Hematopoietic multipotent progenitor cell (in vitro differentiated cells): Measurements from ENCODE around the gene ARHGEF3. TPM values are rescaled to one million over a fixed set of nuclear protein-coding genes. Genes with fewer than 3 reads are reported as not detected.

Source experiments
- DNase-seq, 3 donors: peaks; one replicate each; pipeline ENCODE4 v3.0.0-alpha.2; 2011 to 2015; ENCODE audit warnings: low read depth in 2 of 3, low spot score in 2 of 3
- total RNA-seq: library from RNA; depleted of rRNA; stranded (reverse); fragments of >200 nt; gene quantifications from one replicate; pipeline ENCODE4 v1.2.3, GENCODE V29; 2012

The ARHGEF3 gene
- total RNA-seq, 1 donor = 21.0 TPM

DNA sequence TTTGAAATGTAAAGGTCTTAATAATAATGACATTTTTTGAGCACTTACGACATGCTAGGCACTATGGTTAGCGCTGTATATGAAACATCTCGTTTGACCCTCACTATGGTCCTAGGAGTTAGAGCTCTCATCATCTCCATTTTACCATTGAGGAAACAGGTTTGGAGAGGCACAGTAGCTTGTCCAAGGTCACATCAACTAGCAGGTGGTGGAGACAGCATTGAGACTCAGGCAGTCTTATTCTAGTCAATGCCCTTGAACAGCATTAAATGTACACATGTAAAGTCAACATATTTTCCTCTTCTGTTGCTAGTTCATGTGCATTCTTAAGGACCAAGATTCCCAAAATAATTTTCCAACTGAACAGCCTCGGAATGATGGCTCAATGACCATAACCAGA, 4.8 kb downstream of the ARHGEF3 start:
- DNase-seq = no peak

DNA sequence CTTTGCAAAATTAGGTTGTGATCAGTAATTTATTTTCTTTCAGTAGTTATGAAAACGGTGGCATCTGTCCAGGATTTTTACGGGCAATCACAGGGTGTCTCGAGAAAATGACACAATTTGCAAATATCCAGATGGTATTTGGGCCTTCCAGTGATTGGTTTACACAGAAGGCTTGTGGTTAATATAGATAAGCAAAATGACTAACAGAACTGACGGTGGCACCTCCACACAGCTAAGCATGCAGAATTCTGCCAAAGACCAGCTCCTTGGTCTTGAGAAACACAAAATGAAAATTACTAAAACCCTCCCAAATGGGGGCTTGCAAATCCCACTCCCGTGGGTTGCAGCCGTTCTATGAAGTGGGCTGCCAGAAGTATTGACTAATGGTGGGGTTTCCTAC, 5.5 kb downstream of the ARHGEF3 start:
- peak in 1 of 3 donors; percentile 54 for DNase-seq

DNA sequence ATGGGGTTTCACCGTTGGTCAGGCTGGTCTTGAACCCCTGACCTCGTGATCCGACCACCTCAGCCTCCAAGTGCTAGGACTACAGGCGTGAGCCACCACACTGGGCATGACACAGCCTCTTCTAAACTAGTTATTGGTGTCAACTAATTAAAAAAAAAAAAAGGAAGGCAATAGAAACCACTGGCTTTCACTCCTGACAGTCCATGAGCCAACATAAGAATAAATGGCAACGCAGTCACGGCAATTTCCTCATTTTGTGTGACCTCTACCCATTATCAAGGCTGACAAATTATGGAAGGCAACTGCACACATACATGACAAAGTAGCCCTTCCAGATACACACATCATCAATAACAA, 5.9 kb downstream of the ARHGEF3 start:
- peak in 1 of 3 donors; percentile 49 for DNase-seq

DNA sequence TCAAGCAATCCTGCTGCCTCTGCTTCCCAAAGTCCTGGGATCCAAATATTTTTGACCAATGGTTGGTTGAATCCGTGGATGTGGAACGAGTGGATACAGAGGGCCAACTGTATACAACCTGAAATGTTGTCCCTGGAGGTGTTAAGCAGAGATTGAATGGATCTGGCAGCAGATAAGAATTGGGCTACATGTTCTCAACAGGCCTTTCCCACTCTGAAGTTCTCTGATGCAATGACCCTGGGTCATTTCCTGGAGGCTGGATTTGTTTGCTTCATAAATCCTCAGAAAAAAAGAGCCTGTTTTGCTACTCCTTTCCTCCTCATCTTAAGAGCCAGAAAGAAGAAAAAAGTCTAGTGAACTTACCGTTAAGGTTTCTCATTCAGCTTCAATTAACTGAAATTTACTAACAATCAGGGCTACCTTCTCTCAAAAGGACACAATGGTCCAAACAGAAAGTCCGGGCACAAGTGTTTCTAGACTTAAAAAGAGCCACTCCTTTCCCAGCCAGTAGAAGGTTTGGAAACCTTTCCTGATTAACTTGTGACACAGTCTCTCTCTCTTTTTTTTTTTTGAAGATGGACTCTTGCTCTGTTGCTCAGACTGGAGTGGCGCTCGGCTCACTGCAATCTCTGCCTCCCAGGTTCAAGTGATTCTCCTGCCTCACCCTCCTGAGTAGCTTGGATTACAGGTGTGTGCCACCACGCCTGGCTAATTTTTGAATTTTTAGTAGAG, 6.5 kb downstream of the ARHGEF3 start:
- no peak for DNase-seq

DNA sequence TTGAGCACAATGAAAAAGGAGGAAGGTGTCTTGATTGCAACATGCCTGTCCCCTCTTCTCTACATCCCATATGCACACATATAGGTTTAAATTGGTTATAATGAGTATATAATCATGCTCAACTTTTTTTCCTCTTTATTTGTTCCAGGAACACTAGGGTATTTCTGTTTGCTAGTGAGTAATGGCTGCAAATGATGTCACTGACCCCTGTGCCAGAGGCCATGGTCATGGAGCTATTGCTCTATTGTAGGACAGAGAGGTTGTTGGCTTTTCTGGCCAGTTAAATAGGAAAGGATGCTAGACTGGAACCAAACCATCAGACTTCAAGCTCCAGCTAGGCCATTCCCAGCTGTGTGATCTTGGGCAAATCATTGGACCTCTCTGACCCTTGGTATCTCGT, 9.6 kb downstream of the ARHGEF3 start:
- DNase-seq = no peak

DNA sequence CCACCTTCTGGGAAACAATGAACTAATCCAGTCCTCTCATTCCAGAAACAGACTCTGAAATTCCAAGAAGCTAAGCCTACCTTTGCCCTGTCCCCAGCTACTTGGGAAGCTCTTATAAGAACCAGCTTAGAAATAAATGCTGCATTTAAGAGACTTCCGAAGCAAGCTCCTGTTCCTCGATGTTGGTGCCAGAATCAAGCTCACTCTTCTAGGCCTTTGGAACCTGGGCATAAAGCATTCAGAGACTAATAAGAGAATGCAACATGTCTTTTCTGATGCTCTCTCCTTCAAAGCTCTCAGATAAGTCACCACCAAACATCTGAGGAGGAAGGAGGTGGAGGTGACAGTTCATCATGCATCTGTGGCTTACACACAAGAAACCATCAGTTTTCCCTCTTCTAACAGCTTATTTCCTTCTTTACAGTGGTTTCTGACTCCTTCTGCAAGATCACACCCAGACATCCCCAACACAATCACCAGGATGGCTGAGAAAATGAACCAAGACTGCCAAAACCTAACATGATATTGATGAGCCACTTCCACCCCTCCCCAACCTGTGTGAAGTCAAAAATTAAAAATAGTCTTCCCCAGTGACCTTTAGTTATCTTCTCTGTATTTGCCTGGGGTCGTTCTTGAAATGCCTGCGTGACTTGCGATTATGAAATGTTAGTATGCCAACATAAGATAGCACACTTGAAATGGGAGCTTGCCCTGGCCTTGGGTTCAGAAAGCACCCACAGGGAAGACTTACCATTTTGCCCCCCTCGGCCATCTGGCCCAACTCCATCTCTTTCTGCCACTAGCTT, 11.5 kb downstream of the ARHGEF3 start:
- DNase-seq = peak in 1 of 3 donors; percentile 54

DNA sequence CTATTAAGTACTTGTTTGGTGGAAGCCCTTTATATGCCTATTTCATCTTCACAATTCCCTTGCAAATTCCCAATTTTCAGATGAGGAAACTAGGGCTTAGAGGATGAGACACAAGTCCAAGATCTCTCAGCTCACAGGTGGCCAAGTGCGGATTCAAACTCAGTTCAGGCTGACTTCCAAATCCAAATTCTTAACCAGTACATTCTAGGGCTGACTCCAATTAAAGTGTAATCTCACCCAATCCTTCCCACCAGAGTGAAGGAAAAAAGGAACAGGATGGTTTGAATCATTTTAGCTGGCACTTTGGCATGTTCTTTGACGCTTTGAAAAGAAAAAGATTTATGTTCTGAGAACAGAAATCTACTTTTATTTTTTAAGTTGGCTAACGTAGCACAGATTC, 12.7 kb downstream of the ARHGEF3 start:
- DNase-seq = no peak

DNA sequence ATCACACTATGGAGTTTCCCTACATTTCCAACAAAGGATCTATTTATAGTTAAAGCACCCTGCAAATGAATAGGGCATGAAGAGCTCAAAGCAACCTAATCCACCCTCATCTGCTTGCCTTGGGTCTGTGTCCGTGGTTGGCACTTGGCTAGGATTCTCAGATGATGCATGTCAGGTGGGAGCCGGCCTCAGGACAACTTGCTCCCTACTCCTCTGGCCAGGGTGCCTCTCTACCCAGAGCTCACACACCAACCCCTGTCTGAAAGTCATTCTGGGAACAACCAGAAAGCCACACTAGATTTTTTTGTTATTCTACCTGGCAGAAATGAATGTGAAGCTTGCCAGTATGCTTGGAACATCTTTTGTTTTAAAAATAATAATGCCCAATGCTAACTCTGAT, 13.2 kb downstream of the ARHGEF3 start:
- DNase-seq = no peak

DNA sequence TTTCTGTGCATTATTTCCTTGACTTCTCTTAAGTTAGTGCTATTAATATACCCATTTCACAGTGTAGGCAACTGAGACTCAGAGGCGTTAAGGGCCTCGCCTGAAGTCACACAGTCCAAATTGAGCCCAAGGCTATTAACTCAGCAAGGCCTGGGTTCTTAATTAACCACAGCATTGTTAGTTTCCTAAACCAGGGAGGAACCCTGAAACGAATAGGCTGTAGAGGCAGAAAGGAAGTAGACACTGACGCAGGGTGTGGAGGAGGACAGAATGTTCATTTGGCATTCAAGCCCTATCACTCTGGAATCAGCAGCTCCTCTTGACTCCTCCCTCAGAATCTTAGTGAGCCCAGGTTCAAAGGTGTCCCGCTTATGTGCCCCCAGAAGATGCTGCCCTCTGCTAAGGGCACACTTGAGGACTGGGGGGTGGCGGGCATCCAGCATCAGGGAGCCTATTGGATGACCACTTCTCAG, 13.9 kb downstream of the ARHGEF3 start:
- no peak for DNase-seq

DNA sequence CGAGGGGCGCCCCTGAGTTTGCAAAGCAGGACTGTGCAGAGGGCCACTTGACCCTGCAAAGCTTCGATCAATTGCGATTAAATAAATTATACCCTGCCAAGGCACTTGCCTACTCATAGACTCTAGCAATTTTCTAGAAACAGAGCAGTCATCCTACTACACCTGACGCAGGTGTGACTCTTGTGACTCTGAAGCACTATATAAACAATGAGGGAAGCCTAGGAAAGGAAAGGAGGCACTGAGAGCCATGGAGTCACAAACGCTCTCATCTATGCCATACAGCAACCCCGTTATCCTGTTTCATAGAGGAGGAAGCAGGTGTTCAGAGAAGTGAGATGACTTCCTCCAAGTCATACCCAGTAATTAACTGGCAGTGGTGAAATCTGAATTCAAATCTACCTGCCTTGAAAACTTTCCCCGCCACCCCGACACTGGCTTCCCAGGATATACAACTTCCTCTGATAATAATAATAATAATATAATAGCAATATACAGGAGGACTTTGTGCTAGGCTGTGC, 14.4 kb downstream of the ARHGEF3 start:
- DNase-seq = peak in 1 of 3 donors; percentile 52

DNA sequence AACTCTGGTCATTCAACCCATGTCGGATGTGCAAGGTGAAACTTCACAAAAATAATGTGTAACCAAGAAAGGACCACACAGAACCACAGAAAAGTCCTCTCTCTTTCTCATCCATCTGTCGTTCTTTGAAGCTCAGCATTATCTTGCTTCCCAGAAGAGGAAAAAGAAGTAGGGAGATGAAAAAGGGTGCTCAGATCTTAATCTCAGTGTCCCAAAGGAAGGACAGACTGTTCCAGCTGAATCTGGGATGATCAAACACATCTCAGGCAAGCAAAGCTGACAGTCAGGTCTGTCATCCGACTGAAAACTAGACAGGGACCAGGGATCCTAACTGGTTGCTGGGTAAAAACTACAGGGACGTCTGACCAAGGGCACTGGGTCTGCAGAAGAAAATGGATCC, 16.2 kb downstream of the ARHGEF3 start:
- DNase-seq = no peak

DNA sequence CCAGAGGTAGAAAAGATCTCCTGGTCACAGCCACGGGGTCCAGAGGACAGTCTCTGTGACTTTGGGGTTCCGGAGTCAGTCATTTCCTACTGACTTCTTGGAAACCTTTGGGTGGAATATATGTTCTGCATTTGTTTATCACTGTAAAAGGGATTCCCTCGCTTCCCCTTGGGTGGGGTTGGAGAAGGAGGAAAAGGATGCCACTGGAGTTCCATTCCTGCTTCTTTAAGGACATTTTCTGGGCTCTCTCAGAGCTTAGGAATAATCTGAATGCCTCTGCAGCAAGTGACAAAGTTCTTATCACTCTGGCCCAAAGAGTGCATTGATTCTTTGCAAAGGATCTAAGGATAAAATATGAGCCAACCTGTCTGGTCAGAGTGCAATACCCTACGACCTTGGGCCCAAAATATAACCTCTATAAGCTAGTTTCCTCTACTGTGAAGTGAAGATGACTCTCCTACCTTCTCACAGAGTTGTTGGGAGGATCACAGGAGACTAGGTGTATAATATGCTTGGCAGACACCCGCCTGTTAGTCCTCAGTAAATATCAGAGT, 17.2 kb downstream of the ARHGEF3 start:
- no peak for DNase-seq

DNA sequence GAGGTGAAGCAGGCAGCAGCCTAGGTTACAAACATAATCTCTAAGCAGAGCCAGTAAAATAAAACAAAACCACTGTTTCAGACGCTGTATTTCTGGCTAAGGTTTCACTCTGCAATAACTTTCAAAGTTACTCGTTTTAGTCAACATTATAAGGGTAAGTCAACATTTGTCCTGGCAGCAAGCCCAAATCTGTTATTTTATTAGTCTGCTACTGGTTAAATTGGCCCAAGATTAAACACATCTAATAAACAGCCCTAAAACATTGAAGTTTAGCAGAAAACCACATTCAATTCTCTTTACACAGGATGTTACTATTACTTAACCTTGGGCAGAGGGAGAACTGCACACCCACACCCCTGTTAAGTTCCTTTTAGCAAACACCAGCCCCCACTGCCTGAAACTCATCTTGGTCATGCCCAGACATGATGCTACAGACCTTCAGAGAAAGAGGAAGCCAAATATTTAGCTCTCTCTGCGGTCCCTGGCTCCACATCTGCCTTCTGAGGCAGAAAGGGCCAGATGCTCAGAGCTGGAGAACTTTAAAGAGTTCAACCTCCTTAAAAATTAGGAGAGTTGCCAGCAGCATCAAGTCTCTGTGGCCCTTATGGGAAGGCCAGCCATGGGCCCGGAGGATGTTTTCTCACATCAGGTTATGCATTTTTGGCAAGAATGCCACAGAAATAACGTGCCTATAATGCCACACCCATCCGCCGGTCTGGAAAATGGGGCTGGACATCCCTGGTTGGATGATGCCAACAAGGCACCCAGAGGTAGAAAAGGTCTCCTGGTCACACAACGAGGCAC, 17.9 kb downstream of the ARHGEF3 start:
- DNase-seq = peak in 2 of 3 donors; percentile 86 to 97

DNA sequence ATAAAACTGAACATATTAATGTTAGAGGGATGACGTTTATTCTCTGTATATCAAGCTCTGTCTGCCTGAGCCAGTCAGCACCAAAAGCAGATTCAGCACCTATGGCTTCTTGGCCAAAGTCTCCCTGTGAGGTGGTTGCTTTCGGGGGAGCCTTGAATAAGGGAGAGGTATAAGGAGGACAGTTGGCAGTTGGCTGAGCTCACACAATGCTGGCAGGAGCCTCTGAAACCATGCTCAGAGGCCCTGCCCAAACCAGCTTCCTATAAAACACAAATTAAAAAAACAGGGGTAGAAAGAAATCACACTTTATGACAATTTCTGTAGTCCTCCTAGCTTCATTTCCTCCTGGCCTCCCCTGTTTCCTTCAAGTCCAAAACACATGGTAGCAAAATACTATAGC, 18.8 kb downstream of the ARHGEF3 start:
- no peak for DNase-seq

DNA sequence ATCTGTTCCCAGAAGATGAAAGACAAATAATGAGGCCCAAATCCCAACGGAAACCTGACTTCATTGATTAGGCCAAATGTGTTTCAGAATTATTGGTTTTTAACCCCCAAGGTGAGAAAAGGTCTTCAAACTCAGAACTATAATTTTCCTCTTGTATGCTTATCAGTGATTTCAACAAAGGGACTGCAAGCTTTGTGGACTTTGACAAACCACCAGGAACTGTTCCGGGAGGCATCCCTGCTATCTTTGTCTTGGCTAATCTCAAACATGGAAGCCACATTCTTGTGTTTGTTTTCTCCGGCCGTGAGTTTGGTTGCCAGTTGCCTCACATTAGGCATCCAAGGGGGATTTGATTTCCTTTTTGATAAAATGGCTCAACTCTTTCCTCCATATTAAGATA, 19.5 kb downstream of the ARHGEF3 start:
- DNase-seq = no peak

DNA sequence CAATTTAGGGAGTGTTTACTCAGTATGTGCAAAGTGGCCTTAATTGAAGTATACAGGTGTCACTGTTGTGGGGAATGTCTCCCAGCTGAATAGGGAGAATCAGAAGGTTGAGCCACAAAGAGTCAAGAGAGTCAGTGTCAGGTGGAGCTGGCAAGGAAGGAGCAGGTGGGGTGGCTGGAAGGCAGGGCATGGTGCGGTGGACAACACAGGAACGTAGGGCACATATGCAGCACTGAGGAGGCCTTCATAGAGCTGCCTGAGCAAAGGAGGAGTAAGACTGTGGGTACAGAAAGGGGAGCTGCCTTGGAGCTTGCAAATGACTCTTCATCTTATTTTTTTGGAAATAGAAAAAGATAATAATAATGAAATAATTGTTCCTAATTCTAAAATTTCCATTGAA, 20.0 kb downstream of the ARHGEF3 start:
- DNase-seq = no peak

DNA sequence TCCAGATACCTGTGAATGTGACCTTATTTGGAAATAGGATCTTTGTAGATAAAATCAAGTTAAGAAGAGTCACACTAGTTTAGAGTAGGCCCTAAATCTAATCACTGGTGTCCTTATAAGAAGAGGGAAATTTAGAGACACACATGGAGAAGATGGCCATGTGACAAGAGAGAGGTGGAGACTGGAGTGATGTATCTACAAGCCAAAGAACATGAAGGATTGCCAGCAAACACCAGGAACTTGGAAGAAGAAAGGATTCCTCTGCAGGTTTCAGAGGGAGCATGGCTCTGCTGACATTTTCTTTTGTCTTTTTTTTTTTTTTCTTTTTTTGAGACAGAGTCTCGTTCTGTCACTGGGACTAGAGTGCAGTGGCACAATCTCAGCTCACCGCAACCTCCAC, 20.8 kb downstream of the ARHGEF3 start:
- no peak for DNase-seq

DNA sequence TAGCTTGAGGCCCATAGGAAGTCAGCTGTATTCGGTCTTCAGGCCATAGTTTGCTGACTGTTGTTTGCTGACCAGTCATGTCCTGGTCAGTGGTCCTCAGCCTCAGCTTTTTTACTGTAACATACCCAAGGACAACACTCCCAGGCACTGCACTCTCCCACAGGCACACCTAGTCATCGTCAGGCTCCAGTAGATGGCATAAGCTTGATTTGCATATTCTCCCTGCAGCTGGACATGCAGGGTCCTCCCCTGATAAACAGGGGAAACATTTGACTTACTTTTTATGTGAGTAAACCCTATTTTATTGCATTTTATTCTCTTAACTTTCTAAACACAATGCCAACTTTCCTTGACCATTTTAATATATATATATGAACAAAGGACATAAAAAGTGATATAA, 22.9 kb downstream of the ARHGEF3 start:
- DNase-seq = no peak

DNA sequence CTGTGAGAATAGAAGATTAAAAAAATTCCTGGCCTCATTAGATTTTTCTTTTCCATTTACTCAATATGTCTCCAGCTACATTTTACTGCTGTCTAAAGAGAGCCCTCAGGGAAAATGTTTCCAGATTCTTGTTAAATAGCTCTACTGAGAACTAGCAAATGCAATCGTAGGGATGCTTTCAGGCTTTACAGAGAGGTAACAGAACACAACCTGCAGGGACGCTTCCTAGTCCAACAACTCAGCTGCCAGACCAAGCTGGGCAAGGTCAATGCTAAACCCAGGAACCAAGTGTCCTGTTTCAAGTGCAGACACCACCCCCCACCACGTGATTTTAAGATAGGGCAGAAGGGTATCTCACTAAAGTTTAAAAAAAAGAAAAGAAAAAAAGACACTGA, 25.2 kb downstream of the ARHGEF3 start:
- no peak for DNase-seq

DNA sequence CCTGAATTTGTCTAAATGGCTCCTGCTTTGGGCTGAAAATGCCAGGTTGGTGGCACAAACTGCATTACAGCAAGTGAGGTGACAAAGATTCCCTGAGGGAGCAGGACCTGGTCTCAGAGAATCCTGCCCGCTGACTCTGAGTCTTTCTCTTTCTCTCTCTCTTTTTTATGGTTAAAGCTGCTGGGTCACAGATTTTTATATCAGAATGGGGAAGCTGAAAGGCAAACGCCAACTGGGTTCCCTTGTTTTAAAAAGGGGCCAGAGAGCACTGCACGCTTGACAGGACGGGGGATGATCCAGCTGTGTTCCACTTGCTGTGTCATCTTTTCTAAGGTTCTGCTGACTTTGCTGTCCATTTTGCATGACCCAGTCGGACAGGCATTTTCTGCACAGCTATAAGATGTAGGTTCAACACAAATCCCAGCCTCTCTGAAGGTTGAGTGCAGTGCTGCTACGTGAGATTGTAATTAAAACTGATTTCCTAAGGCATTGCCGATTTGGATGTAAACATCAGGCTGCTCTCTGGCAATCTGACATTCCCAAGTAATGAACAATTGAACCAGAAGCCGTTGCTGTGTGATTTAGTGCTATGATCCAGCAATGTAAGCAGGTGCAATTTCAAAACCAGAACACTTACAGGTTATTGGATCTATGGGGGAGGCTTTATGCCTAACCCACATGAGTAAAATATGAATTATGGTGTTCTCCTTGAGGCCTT, 25.8 kb downstream of the ARHGEF3 start:
- DNase-seq = peak in 1 of 3 donors; percentile 35
